ENCODE data around the gene NLGN4Y.

Gene NLGN4Y

GRCh38 chrY:14679181-14679580, 154.9 kb downstream of the NLGN4Y start:
- DNase-seq: no peak

DNA sequence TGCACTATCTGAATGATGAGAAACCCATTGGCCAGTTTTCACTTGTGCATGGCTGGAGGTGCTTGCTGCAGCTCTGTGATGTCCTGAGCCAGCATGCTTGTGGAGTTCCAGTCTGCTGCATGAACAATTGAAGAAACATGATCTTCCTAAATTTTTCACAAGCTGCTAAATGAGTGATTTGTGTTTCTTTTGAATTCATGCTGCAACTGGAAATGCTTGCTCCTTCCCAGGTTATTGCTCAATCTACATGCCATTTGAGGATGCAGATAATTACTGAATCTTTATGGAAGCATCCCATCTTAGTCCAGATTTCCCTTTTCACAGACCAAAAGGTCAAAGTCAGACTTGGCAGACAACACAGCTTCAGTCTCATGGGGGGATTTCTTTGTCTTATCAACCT, 170.2 kb downstream of the NLGN4Y start:
- DNase-seq: no peak

GRCh38 chrY:14708158-14708557, 183.8 kb downstream of the NLGN4Y start:
- no peak for DNase-seq

DNA sequence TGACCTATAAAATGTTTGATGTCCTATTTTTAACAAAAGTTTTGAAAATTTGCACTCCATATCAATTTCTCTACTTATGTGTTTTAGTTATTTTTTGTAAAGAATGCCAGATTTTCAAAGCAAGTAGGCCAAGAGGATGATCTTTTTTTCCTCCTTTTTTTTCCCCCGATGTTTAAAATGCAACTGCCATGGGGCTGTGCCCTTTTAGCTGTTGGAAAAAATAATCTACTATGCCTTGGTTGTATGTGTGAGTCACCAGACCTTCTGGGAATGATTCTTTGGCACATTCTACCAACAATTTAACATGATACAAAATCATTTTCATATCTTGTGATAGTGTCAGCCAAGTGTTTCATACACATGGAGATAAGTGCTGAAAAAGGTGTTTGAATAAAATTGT, 217.3 kb downstream of the NLGN4Y start:
- no peak for DNase-seq

- DNase-seq: no peak
Observed at GRCh38 chrY:14748329-14748728, 224.0 kb downstream of the NLGN4Y start.

GRCh38 chrY:14755571-14755970, 231.2 kb downstream of the NLGN4Y start:
- DNase-seq: no peak

- no peak for DNase-seq
Observed at GRCh38 chrY:14762903-14763302, 238.6 kb downstream of the NLGN4Y start.

DNA sequence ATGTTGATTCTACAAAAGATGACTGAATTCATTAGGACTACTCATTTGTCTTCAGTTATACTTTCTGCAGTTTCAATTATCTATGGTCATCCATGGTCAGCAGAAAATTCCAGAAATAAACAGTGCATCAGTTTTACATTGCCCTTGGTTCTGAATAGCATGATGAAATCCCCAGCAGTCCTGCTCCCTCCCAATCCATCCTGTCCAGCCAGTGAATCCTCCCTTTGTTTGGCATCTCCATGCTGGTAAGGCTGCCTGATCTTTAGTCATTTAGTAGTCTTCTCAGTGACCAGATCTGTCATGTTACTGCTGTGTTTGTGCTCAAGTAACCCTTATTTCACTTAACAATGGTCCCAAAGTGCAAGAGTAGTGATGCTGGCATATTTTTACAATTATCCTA, 239.3 kb downstream of the NLGN4Y start:
- DNase-seq: no peak

DNA sequence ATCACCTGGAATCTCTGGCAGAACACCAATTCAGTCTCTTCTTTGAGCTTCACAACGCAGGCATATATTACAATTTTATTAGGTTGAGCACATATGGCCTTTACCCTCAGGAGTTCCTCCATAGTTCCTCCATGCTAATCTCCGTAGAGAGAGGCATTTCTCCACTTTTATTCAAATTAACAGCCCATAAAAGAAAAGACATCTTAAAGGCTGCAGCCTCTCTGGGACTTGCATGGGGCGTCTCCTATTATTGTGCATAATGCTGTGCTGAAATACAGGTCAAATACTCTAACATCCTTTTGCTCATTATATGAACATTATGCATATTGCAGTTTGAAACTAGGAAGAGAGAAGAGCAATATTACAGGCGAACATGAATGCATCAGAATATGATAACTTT, 253.9 kb downstream of the NLGN4Y start:
- no peak for DNase-seq

DNA sequence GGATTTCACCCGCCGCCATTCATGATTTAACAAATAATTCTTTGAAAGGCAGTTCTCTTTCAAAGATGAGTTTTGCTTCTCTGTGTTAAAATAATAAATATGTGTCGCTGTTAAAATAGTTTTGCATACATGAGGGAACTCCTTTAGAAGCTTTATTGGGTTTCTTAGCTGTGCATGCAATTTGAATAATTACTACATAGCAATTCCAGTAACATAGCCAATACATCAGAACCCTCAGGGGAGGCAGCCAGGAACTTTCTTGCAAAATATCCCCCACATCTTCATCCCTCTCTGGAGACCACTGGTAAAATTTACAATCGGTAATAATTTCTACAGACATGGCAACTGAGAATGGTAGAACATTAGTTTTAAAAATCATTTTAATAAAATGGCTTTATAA, 268.8 kb downstream of the NLGN4Y start:
- DNase-seq: no peak

GRCh38 chrY:14793674-14794073, 269.3 kb downstream of the NLGN4Y start:
- DNase-seq: no peak

DNA sequence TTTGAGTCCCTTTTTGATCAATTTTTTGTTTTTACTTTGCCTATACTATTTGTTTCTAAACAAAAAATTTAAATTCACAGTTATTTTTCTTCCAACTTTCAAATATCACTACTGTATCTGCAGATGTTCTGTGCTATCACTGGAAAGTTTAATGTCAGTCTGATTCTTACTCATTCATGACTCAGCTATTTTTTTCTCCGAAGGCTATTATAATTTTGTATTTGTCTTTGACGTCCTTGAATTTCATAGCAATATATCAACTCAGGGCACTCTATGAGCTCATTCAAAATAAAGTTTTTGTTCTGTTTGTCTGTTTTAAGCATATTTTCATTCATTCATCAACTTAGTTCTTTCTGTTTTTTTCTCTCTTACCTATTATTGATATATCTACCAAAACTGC, 273.7 kb downstream of the NLGN4Y start:
- no peak for DNase-seq

DNA sequence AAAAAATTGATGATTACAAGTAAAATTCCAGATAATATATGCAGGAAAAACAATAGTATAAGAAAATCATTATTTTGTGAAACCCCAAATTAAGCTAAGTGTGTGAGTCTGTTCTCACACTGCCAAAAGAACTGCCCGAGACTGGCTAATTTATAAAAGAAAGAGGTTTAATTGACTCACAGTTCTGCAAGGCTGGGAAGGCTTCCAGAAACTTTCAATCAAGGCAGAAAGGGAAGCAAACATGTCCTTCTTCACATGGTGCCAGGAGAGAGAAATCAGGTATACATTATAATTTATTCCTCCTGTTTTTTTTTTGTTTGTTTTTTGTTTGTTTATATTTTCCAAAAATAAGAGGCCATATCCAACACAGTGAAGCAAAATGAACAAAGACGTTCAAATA, 276.8 kb downstream of the NLGN4Y start:
- no peak for DNase-seq

GRCh38 chrY:14802125-14802524, 277.8 kb downstream of the NLGN4Y start:
- no peak for DNase-seq

- DNase-seq: no peak
Observed at GRCh38 chrY:14804041-14804440, 279.7 kb downstream of the NLGN4Y start.

GRCh38 chrY:14818452-14818851, 294.1 kb downstream of the NLGN4Y start:
- DNase-seq: no peak

- no peak for DNase-seq
Observed at GRCh38 chrY:14822201-14822600, 297.9 kb downstream of the NLGN4Y start.

DNA sequence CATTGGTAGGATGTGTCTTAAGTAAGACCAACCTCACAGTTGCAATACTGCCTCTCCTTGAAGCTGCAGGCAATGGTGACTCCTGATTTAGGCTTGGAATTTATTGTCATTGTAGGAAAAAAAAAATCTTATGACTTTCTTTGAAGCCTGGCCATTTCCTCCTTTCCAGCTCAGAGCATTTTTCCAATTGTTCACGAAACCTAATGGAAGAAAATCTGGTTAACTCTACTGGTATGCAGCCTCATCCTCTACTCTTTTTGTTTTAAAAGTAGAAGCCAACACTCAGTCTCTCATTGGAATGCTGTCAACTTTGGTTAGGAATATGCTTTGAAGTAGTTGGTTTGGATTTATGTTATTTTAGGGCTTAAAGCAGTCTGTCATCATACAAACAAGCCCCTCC, 298.6 kb downstream of the NLGN4Y start:
- DNase-seq: no peak

DNA sequence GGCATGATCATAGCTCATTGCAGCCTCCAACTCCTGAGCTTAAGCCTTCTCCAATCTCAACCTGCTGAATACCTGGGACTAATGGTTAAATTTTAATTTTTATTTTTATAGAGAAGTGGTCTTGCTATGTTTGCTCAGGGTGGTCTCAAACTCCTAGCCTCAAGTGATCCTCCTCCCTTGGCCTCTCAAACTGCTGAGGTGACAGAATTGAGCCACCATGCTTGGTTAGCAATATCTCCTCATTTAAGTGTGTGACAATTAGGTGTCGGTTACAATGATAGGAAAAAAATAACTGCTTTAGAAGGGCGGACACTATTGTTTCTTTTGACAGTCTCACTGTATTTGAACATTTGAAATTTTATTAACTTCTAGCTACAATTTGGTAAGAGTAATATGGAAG, 300.3 kb downstream of the NLGN4Y start:
- DNase-seq: no peak

DNA sequence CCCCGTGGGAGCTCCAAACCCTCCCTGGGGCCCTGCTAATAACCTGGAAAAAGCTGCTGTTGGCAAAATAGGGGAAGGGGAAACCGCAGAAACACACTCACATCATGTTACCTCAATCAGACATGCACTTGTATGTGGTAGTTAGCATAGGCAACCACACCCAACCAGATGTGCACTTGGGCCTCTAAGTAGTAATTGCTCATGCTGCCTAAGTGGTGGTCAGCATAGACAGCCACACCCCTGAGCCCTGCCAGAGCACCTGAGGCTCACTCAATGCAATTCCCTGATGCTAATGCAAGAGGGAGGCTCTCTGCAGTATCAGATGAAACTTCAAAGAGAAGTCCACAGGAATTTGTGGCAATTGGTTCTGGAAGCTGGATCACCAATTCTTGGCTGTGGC, 301.4 kb downstream of the NLGN4Y start:
- no peak for DNase-seq

- no peak for DNase-seq
Observed at GRCh38 chrY:14828531-14828930, 304.2 kb downstream of the NLGN4Y start.

GRCh38 chrY:14829366-14829885, 305.1 kb downstream of the NLGN4Y start:
- DNase-seq: no peak

DNA sequence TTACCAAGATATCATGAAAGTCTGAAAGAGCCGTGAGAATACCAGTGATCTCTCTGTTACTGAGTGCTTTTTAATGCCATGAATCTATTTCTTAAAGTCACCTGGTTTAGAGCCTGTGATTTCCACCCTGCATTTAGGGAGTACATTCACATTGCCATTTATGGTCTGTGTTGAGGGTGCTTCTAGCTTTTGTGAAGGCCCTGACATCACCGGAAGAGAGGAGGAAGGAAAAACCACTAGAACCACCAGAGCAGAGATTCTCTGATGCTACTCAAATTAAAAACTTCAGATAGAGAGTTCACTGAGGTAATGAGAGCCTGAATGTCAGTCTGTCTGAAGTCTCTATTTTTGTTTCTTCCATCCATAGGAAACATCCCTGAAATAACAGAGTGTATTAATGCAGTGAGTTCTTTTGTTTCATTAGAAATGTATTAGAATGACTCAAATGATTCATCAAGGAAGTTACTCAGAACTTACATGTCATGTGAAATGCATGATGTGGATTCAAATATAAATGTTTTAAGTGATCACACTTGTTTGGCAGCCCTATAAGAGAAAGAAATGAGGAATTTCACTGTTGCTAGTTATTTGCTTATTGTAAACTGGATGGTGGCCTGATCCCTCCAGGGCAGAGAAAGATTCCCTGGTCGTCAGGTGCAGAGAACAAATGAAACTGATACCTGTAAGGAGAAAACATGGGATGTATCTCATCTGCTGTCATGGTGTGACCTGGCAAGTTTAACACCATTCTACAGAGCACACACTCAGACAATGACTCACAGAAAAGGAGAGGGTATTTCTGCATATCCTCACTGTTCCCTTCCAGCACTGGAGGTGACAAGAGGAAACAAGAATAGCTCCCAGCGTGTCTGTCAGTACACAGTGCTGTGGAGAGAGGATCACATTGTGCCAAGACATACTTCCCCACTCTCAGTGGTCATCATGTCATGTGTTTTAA, 310.1 kb downstream of the NLGN4Y start:
- no peak for DNase-seq

- no peak for DNase-seq
Observed at GRCh38 chrY:14837466-14837865, 313.1 kb downstream of the NLGN4Y start.

- DNase-seq: no peak
Observed at GRCh38 chrY:14850734-14851133, 326.4 kb downstream of the NLGN4Y start.
